MCF 10A (cell line): Measurements from ENCODE around the gene GABRG3. TPM values are rescaled to one million over a fixed set of nuclear protein-coding genes. Genes with fewer than 3 reads are reported as not detected.

Source experiments
- BruUV-seq: library from RNA; stranded (reverse); fragments of 400-500 nt; replicated peaks from 2 replicates; lab custom pipeline; 2021; lab: Mats Ljungman, UMichigan
- CTCF ChIA-PET: fragments of 300-600 bp; sonication (Branson Sonifier 250); formaldehyde crosslinking; extraction: SDS; loops from one replicate; lab custom pipeline; 2021; ENCODE audit warnings: antibody characterized with exemption, inconsistent platforms; lab: Yijun Ruan, JAX
- POLR2A ChIA-PET: fragments of 300-600, 350-650 bp; sonication (Branson Sonifier 250); formaldehyde crosslinking; extraction: SDS; loops from one replicate; lab custom pipeline; 2020; ENCODE audit warnings: antibody characterized with exemption, inconsistent platforms; lab: Yijun Ruan, JAX
- DNase-seq: peaks from one replicate; pipeline ENCODE4 v3.0.0-alpha.2; 2018; ENCODE audit not compliant: unreplicated experiment
- H3K27ac Mint-ChIP-seq: one replicate; pipeline ENCODE4 v1.8.0; 2022; ENCODE audit warnings: mild to moderate bottlenecking, low read depth, mixed read lengths; ENCODE audit not compliant: unreplicated experiment
- H3K27me3 Mint-ChIP-seq: one replicate; pipeline ENCODE4 v1.8.0; 2022; ENCODE audit warnings: mixed read lengths; ENCODE audit not compliant: insufficient read depth, unreplicated experiment
- H3K36me3 Mint-ChIP-seq: one replicate; pipeline ENCODE4 v1.8.0; 2022; ENCODE audit warnings: mild to moderate bottlenecking, moderate library complexity, mixed read lengths; ENCODE audit not compliant: insufficient read depth, unreplicated experiment
- H3K4me1 Mint-ChIP-seq: one replicate; pipeline ENCODE4 v1.8.0; 2022; ENCODE audit warnings: mixed read lengths; ENCODE audit not compliant: insufficient read depth, unreplicated experiment
- H3K4me3 Mint-ChIP-seq: one replicate; pipeline ENCODE4 v1.8.0; 2022; ENCODE audit warnings: mild to moderate bottlenecking, moderate library complexity, mixed read lengths; ENCODE audit not compliant: unreplicated experiment
- H3K9me3 Mint-ChIP-seq: one replicate; pipeline ENCODE4 v1.8.0; 2022; ENCODE audit warnings: mixed read lengths; ENCODE audit not compliant: unreplicated experiment
- intact Hi-C: fragments of 100-400 bp; cut with micrococcal nuclease; formaldehyde crosslinking; loops from 2 replicates; pipeline ENCODE4 v1.14.1; 2022
- total RNA-seq: library from RNA; stranded (reverse); gene quantifications from 2 replicates; pipeline ENCODE4 v1.2.3, GENCODE V29; 2022
- TF ChIP-seq, protein P1 (sequence below): fragments of 200-600 bp; IDR thresholded peaks from one replicate; pipeline ENCODE4 v1.8.0; 2022; ENCODE audit warnings: antibody characterized with exemption, mild to moderate bottlenecking; ENCODE audit not compliant: unreplicated experiment

The GABRG3 gene
- total RNA-seq, 1 experiment from 2014 or later: not detected

DNA sequence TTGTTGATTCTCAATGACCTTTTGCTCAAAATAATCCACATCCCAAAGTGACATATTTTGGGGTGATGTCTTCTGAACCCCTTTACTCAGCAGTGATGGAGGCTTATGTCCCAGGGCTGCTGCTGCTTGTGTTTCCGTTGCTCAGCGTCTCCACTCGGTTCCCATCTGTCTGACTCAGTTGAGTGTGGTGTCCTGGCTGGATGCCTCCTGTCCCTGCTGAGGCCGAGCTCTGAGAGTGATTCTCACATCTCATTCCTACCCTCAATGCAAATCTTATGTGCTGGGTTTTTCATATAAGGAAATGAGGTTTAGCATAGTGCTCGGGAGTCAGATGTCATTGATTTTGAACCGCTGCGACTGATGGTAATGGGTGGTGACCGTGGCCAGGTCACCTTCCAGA, 247.4 kb downstream of the GABRG3 start:
- TF ChIP-seq, protein P1, sequence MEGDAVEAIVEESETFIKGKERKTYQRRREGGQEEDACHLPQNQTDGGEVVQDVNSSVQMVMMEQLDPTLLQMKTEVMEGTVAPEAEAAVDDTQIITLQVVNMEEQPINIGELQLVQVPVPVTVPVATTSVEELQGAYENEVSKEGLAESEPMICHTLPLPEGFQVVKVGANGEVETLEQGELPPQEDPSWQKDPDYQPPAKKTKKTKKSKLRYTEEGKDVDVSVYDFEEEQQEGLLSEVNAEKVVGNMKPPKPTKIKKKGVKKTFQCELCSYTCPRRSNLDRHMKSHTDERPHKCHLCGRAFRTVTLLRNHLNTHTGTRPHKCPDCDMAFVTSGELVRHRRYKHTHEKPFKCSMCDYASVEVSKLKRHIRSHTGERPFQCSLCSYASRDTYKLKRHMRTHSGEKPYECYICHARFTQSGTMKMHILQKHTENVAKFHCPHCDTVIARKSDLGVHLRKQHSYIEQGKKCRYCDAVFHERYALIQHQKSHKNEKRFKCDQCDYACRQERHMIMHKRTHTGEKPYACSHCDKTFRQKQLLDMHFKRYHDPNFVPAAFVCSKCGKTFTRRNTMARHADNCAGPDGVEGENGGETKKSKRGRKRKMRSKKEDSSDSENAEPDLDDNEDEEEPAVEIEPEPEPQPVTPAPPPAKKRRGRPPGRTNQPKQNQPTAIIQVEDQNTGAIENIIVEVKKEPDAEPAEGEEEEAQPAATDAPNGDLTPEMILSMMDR: no peak
- intact Hi-C loops: no loop called here
- CTCF ChIA-PET: no interaction called here
- BruUV-seq: no TSS peak
- no peaks in the 10 kb centered on the region for H3K4me1 Mint-ChIP-seq
- no peak overlapping the region for H3K4me3 Mint-ChIP-seq
- no peaks in the 10 kb centered on the region for H3K36me3 Mint-ChIP-seq
- POLR2A ChIA-PET: no interaction called here
- no peak overlapping the region for H3K27ac Mint-ChIP-seq
- no peak for DNase-seq
- H3K27me3 Mint-ChIP-seq: no peaks in the 10 kb centered on the region
- peaks cover 36% of the 10 kb centered on the region for H3K9me3 Mint-ChIP-seq

DNA sequence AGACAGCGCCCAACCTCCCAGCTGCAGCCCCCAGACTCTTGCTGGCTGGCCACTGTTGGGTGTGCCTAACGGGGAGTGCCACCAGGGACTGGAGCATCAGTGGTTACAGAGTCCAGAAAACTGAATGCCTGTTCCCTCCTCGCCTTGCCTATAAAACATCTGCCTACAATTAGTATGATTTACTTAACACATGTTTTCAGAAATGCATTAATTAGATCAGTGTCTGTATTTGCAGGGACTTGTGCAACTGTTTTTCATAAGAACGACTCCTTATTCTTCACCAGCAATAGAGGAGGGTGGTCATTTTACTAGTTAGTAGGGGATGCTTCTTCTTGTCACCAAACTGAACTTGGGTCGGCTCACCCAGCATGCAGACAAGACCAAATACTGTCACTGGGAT, 248.7 kb downstream of the GABRG3 start:
- Mint-ChIP-seq H3K36me3 (no peaks in the 10 kb centered on the region), H3K27ac (no peak overlapping the region), H3K4me3 (no peak overlapping the region), H3K27me3 (no peaks in the 10 kb centered on the region), H3K4me1 (no peaks in the 10 kb centered on the region), H3K9me3 (peaks cover 42% of the 10 kb centered on the region)
- intact Hi-C loops: no loop called here
- ChIA-PET CTCF (no interaction called here), POLR2A (no interaction called here)
- BruUV-seq: no TSS peak
- no peak for DNase-seq
- TF ChIP-seq, protein P1: no peak

DNA sequence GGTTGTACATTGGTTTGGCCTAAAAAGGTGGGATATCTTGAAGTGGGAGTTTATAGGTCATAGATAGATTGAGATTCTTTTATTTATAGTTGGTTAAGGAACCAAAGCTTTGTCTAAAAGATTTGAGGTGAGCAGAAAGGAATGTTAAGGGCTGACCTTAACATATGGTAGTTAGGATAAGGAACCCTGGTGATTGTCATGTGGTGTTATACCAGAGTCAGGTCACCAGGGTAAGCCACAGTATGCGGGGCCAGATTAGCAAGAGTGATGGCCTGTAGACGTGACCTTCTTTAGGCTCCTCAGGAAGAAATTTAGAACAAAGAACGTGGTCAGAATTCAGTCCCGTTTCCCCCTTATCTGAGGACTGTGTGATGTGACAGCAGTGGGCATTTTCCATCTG, 249.2 kb downstream of the GABRG3 start:
- H3K4me3 Mint-ChIP-seq: no peak overlapping the region
- no peaks in the 10 kb centered on the region for H3K27me3 Mint-ChIP-seq
- peaks cover 42% of the 10 kb centered on the region for H3K9me3 Mint-ChIP-seq
- TF ChIP-seq, protein P1: no peak
- POLR2A ChIA-PET: no interaction called here
- CTCF ChIA-PET: no interaction called here
- H3K36me3 Mint-ChIP-seq: no peaks in the 10 kb centered on the region
- intact Hi-C loops: no loop called here
- BruUV-seq: no TSS peak
- H3K4me1 Mint-ChIP-seq: no peaks in the 10 kb centered on the region
- no peak overlapping the region for H3K27ac Mint-ChIP-seq
- no peak for DNase-seq

DNA sequence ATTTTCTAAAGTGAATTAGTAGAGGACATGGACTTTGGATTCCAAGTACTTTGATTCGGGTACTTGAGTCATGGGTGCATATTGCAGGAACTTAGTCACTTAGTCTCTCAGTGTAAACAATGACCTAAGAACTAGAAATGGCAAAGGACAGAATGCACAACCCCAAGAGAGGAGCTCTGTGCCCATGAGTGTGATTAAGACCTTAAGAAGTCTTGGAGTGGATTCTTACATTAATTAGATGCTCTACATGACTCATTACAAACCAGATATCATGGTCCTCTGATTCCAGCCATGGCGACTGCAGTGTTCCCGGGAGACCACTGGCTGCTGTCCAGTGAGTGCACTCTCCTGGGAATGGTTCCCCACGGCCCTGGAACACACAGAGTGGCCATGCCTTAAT, 251.5 kb downstream of the GABRG3 start:
- BruUV-seq: no TSS peak
- ChIA-PET POLR2A (no interaction called here), CTCF (no interaction called here)
- H3K27ac Mint-ChIP-seq: no peak overlapping the region
- no peaks in the 10 kb centered on the region for H3K36me3 Mint-ChIP-seq
- H3K4me3 Mint-ChIP-seq: no peak overlapping the region
- no peak for DNase-seq
- H3K27me3 Mint-ChIP-seq: no peaks in the 10 kb centered on the region
- TF ChIP-seq, protein P1: no peak
- H3K9me3 Mint-ChIP-seq: peaks cover 42% of the 10 kb centered on the region
- intact Hi-C loops: no loop called here
- no peaks in the 10 kb centered on the region for H3K4me1 Mint-ChIP-seq
